K562 (cell line): ENCODE results near the gene ABT1. TPM values are rescaled to one million over a fixed set of nuclear protein-coding genes. Genes with fewer than 3 reads are reported as not detected.
A peak's percentile ranks its signal among the peaks of the same experiment; 100 is the strongest.

Experiments used
- BRF1 ChIP-seq: IDR thresholded peaks from 3 replicates; pipeline ENCODE4 v1.6.1; 2011; ENCODE audit warnings: borderline replicate concordance, mild to moderate bottlenecking; ENCODE audit not compliant: insufficient read length; ENCODE audit errors: extremely low read depth
- CREBBP ChIP-seq: IDR thresholded peaks from one replicate; pipeline ENCODE4 v1.6.1; 2012; ENCODE audit warnings: low read depth, mild to moderate bottlenecking, control low read depth, inconsistent platforms, low read length
- EGR1 ChIP-seq: fragments of 450-650 bp; conservative IDR thresholded peaks from 2 replicates; pipeline ENCODE4 v1.6.1; 2017; ENCODE audit warnings: mild to moderate bottlenecking
- GABPB1 ChIP-seq: sonication (generic); formaldehyde crosslinking; IDR thresholded peaks from 2 replicates; pipeline ENCODE4 v1.8.0; 2022; ENCODE audit warnings: mild to moderate bottlenecking, missing genetic modification reagents
- IFI16 ChIP-seq: fragments of 250-450 bp; sonication (Bioruptor Pico); IDR thresholded peaks from 2 replicates; pipeline ENCODE4 v2.1.2; 2022; ENCODE audit warnings: mild to moderate bottlenecking, inconsistent platforms
- KDM1A ChIP-seq, 2 experiments: fragments of 450-650 bp; IDR thresholded peaks; 2 replicates each; pipeline ENCODE4 v1.6.1; 2016; ENCODE audit warnings: mild to moderate bottlenecking in 2 of 2
- KLF1 ChIP-seq: fragments of 450-650 bp; IDR thresholded peaks from 2 replicates; pipeline ENCODE4 v1.6.1; 2016; ENCODE audit warnings: missing genetic modification characterization, missing compliant biosample characterization
- LEF1 ChIP-seq: fragments of 450-650 bp; IDR thresholded peaks from 2 replicates; pipeline ENCODE4 v1.6.1; 2016; ENCODE audit warnings: mild to moderate bottlenecking
- MEF2D ChIP-seq: conservative IDR thresholded peaks from 2 replicates; pipeline ENCODE4 v1.6.1; 2016; ENCODE audit warnings: low read depth, missing genetic modification characterization, missing compliant biosample characterization
- PHF20 ChIP-seq: fragments of 450-650 bp; IDR thresholded peaks from 2 replicates; pipeline ENCODE4 v1.6.1; 2018; ENCODE audit not compliant: partially characterized antibody
- SRSF7 ChIP-seq: fragments of 200-400 bp; formaldehyde crosslinking; optimal IDR thresholded peaks from 2 replicates; pipeline ENCODE3; 2017; ENCODE audit warnings: mild to moderate bottlenecking, low read depth, low read length
- TCF7 ChIP-seq: sonication (generic); IDR thresholded peaks from 2 replicates; pipeline ENCODE4 v1.6.1; 2016; ENCODE audit warnings: antibody characterized with exemption, borderline replicate concordance
- ZNF12 ChIP-seq: sonication (generic); formaldehyde crosslinking; IDR thresholded peaks from 2 replicates; pipeline ENCODE4 v1.4.0; 2020; ENCODE audit warnings: mild to moderate bottlenecking, missing genetic modification reagents
- ZNF133 ChIP-seq: fragments of 250-450 bp; sonication (Bioruptor Pico); IDR thresholded peaks from 2 replicates; pipeline ENCODE4 v1.4.0; 2020; ENCODE audit warnings: mild to moderate bottlenecking
- ZNF354B ChIP-seq: fragments of 250-450 bp; sonication (Bioruptor Pico); IDR thresholded peaks from 2 replicates; pipeline ENCODE4 v1.4.0; 2020
- polyA plus RNA-seq, 8 experiments: library from polyadenylated mRNA; depleted of rRNA in 4 of 8; stranded (reverse) in 5 of 8; unstranded in 3 of 8; fragments of >200 nt; fragmentation: Nextera tagmentation in 2 of 8; fragmentation: Illumina TruSeq in 1 of 8; extraction: Ambion mirVana in 2 of 8; extraction: Trizol in 1 of 8; gene quantifications; 2 replicates each; pipeline versions ENCODE4 v1.2.1 to v1.2.3, GENCODE V29; 2011 to 2014; ENCODE audit warnings: inconsistent platforms in 1 of 8, missing spikeins in 1 of 8
- total RNA-seq, 7 experiments: library from RNA; depleted of rRNA in 6 of 7; stranded (reverse); fragments of >200 nt in 6 of 7; fragmentation: Illumina TruSeq in 2 of 7; extraction: Trizol in 2 of 7; gene quantifications; 2 replicates each; pipeline versions ENCODE4 v1.2.1 to v1.2.3, GENCODE V29; 2011 to 2021; ENCODE audit warnings: low replicate concordance in 1 of 7
- TF ChIP-seq, protein P1 (sequence below), 3 experiments: IDR thresholded peaks in 2 of 3; conservative IDR thresholded peaks in 1 of 3; 2 replicates each; pipeline ENCODE4 v1.5.1; 2011 to 2012; ENCODE audit warnings: low read length in 3 of 3, mild to moderate bottlenecking in 3 of 3, control low read depth in 2 of 3, improper control_type of control experiment in 1 of 3, inconsistent platforms in 1 of 3, low read depth in 1 of 3, mixed read lengths in 1 of 3, moderate library complexity in 1 of 3; ENCODE audit not compliant: insufficient read depth in 2 of 3
- TF ChIP-seq, protein P2 (sequence below): IDR thresholded peaks from 2 replicates; pipeline ENCODE4 v1.6.1; 2014; ENCODE audit warnings: antibody characterized with exemption
- TF ChIP-seq, protein P3 (sequence below), 2 experiments: fragments of 450-650 bp; conservative IDR thresholded peaks; 2 replicates each; pipeline ENCODE4 v1.6.1; 2017; ENCODE audit warnings: mild to moderate bottlenecking in 2 of 2, moderate library complexity in 2 of 2
- TF ChIP-seq, protein P4 (sequence below): fragments of 200-400 bp; formaldehyde crosslinking; IDR thresholded peaks from 2 replicates; pipeline ENCODE4 v1.6.1; 2017; ENCODE audit warnings: mild to moderate bottlenecking, low read depth, low read length, moderate library complexity

Gene ABT1
- total and polyA plus RNA-seq, 9 of the 15 experiments (the other 6 are each of a cell fraction or from before 2014, with no cell fraction given) = 8.8 to 52.7 (median 40.7) TPM

DNA sequence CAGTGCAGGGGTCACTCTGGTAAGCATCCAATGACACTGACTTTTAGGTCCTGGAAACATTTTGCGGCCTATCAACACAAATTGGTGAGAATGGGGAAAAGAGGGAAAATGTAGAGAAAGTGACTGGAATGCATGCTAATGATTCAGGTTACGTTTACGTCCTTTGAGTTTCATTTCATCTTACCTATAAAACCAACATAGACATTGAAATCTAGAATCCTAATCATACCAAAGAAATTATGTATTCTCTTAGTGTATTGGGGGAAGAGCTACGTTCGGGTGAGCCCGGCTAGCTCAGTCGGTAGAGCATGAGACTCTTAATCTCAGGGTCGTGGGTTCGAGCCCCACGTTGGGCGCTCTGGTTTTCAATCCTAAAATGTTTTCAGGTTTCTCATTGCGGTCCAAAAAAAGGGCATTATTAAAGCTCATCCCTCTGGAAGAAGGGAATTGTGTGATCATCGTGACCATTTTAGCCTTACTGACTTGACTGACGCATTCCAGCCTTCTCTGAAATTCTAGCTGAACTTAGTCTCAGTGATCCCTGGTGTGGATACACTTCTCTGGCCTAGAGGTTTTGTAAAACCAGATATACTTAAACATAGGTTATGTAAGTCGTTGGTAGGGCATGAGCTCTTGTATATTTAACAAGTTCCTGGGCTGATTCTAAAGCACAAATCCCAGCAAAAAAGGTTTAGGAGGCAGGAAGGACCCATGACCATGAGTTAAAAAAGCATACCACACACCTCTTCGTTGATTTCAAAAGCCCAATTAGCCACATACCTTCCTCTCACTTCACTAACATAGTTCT lies 40.3 kb upstream of the ABT1 start (continued):
- TF ChIP-seq SRSF7 = no peak
- TF ChIP-seq, protein P1, sequence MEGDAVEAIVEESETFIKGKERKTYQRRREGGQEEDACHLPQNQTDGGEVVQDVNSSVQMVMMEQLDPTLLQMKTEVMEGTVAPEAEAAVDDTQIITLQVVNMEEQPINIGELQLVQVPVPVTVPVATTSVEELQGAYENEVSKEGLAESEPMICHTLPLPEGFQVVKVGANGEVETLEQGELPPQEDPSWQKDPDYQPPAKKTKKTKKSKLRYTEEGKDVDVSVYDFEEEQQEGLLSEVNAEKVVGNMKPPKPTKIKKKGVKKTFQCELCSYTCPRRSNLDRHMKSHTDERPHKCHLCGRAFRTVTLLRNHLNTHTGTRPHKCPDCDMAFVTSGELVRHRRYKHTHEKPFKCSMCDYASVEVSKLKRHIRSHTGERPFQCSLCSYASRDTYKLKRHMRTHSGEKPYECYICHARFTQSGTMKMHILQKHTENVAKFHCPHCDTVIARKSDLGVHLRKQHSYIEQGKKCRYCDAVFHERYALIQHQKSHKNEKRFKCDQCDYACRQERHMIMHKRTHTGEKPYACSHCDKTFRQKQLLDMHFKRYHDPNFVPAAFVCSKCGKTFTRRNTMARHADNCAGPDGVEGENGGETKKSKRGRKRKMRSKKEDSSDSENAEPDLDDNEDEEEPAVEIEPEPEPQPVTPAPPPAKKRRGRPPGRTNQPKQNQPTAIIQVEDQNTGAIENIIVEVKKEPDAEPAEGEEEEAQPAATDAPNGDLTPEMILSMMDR (IDR thresholded peaks at IDR 0.05 in 2 of 3, conservative IDR thresholded peaks at IDR 0.05 in 1 of 3; ENCODE audit: insufficient read depth in 2 of 3, low read depth in 1 of 3, low read length in 3 of 3) = no peak
- TF ChIP-seq ZNF12 (CRISPR knock-in tag) = no peak
- TF ChIP-seq GABPB1 = peak; percentile 65
- no peak for TF ChIP-seq ZNF133 (CRISPR knock-in tag)
- TF ChIP-seq IFI16 (CRISPR knock-in tag) = 0 out of 2 replicates have a peak, but pooled peaks have one; percentile 2
- no peak for TF ChIP-seq LEF1
- TF ChIP-seq, protein P2, sequence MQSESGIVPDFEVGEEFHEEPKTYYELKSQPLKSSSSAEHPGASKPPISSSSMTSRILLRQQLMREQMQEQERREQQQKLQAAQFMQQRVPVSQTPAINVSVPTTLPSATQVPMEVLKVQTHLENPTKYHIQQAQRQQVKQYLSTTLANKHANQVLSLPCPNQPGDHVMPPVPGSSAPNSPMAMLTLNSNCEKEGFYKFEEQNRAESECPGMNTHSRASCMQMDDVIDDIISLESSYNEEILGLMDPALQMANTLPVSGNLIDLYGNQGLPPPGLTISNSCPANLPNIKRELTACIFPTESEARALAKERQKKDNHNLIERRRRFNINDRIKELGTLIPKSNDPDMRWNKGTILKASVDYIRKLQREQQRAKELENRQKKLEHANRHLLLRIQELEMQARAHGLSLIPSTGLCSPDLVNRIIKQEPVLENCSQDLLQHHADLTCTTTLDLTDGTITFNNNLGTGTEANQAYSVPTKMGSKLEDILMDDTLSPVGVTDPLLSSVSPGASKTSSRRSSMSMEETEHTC = 0 out of 2 replicates have a peak, but pooled peaks have one; percentile 31
- peak; percentile 55; the same call in 1 of the 2 replicates for TF ChIP-seq TCF7
- no peak for TF ChIP-seq EGR1
- TF ChIP-seq, protein P3, sequence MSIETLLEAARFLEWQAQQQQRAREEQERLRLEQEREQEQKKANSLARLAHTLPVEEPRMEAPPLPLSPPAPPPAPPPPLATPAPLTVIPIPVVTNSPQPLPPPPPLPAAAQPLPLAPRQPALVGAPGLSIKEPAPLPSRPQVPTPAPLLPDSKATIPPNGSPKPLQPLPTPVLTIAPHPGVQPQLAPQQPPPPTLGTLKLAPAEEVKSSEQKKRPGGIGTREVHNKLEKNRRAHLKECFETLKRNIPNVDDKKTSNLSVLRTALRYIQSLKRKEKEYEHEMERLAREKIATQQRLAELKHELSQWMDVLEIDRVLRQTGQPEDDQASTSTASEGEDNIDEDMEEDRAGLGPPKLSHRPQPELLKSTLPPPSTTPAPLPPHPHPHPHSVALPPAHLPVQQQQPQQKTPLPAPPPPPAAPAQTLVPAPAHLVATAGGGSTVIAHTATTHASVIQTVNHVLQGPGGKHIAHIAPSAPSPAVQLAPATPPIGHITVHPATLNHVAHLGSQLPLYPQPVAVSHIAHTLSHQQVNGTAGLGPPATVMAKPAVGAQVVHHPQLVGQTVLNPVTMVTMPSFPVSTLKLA (conservative IDR thresholded peaks at IDR 0.05) = peak in 1 of 2 experiments; percentile 30; a peak in 1 of 4 replicates
- TF ChIP-seq PHF20 = no peak
- no peak for TF ChIP-seq CREBBP
- peak; percentile 50; the same call in 1 of the 2 replicates for TF ChIP-seq MEF2D (tag)
- no peak for TF ChIP-seq ZNF354B (CRISPR knock-in tag)
- no peak for TF ChIP-seq KLF1
- TF ChIP-seq, protein P4, sequence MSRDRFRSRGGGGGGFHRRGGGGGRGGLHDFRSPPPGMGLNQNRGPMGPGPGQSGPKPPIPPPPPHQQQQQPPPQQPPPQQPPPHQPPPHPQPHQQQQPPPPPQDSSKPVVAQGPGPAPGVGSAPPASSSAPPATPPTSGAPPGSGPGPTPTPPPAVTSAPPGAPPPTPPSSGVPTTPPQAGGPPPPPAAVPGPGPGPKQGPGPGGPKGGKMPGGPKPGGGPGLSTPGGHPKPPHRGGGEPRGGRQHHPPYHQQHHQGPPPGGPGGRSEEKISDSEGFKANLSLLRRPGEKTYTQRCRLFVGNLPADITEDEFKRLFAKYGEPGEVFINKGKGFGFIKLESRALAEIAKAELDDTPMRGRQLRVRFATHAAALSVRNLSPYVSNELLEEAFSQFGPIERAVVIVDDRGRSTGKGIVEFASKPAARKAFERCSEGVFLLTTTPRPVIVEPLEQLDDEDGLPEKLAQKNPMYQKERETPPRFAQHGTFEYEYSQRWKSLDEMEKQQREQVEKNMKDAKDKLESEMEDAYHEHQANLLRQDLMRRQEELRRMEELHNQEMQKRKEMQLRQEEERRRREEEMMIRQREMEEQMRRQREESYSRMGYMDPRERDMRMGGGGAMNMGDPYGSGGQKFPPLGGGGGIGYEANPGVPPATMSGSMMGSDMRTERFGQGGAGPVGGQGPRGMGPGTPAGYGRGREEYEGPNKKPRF = no peak
- peak; percentile 7 to 65; a peak in 2 of 4 replicates for TF ChIP-seq KDM1A (IDR thresholded peaks at IDR 0.05)
- no peak for TF ChIP-seq BRF1
